ENCODE data around the gene CAMK4. TPM values are rescaled to one million over a fixed set of nuclear protein-coding genes. Genes with fewer than 3 reads are reported as not detected.

The CAMK4 gene
- total RNA-seq, 1 experiment from 2014 or later, result 6.3 TPM

DNA sequence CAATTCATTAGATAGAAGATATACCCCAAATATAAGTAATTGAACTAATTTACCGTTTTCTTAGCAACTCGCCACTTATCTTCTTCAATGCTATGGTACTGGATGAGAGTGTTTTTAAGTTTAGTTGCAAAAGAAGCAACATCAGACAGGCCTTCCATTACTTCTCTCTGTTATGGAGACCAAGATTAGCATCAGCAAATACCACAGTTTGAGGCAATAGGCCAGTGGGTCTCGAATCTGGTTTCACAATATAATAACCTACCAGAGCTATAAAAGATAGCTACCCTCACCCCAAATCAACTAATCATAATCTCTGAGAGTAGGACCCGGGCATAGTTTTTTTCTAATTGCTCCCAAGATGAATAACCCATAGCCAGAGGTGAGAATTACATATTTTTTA is 283.1 kb downstream of the CAMK4 start:
- Histone ChIP-seq H3K9me3 (ENCODE audit: control insufficient read depth, low read depth, low read length) (no peaks in the 10 kb centered on the region), H4K5ac (ENCODE audit: insufficient read length, low read depth, low read length) (no peak overlapping the region), H3K14ac (ENCODE audit: insufficient read depth, low read length) (no peak overlapping the region), H3K27me3 (ENCODE audit: insufficient read depth, low read length) (no peaks in the 10 kb centered on the region), H3K4me1 (ENCODE audit: insufficient read depth, low read length) (peaks cover 2% of the 10 kb centered on the region; the same call in 1 of the 2 replicates), H3K4me2 (ENCODE audit: insufficient read depth, insufficient read length, low read length) (no peak overlapping the region), H2BK5ac (ENCODE audit: insufficient read length, low read length) (no peak overlapping the region), H4K91ac (ENCODE audit: insufficient read length, low read depth, low read length) (no peak overlapping the region), H3K56ac (ENCODE audit: insufficient read length, low read depth, low read length) (no peak overlapping the region), H4K20me1 (ENCODE audit: control insufficient read depth, insufficient read depth, insufficient read length) (no peaks in the 10 kb centered on the region), H3K18ac (ENCODE audit: insufficient read length, low read depth, low read length) (no peak overlapping the region), H2BK20ac (ENCODE audit: low read depth, low read length, poor library complexity, severe bottlenecking) (no peak overlapping the region), H2AFZ (ENCODE audit: low read length) (no peak overlapping the region), H3K27ac (ENCODE audit: insufficient read length, low read depth, low read length) (no peak overlapping the region), H2BK15ac (ENCODE audit: low read depth, low read length) (no peak overlapping the region), H2AK5ac (ENCODE audit: insufficient read length, low read length) (no peak overlapping the region), H3K4ac (ENCODE audit: low read depth, low read length) (no peak overlapping the region), H3K23me2 (ENCODE audit: insufficient read length, low read depth, low read length, poor library complexity, severe bottlenecking) (no peaks in the 10 kb centered on the region), H3K23ac (ENCODE audit: insufficient read length, low read depth, low read length) (no peak overlapping the region), H4K8ac (replicated peaks; ENCODE audit: insufficient read length, low read depth, low read length) (no peak overlapping the region), H3K79me1 (ENCODE audit: insufficient read depth, low read depth, low read length, poor library complexity, severe bottlenecking) (peaks cover 6% of the 10 kb centered on the region), H3K9ac (ENCODE audit: extremely low read depth, insufficient read length, low read length) (no peak overlapping the region), H2BK120ac (ENCODE audit: low read depth, low read length, poor library complexity, severe bottlenecking) (no peak overlapping the region), H3T11ph (ENCODE audit: low read length) (no peak overlapping the region), H2BK12ac (ENCODE audit: insufficient read length, low read depth, low read length) (no peak overlapping the region), H3K79me2 (ENCODE audit: insufficient read depth, low read length) (peaks cover 39% of the 10 kb centered on the region)
- Mint-ChIP-seq H3K27ac (no peak overlapping the region), H3K36me3 (ENCODE audit: insufficient read depth in 1 of 3, low read depth in 3 of 3) (peaks cover 0 to 22% (median 15%) of the 10 kb centered on the region in 3 experiments; a peak in 6 of 7 replicates), H3K4me1 (peaks cover 30 to 36% of the 10 kb centered on the region in 2 experiments), H3K27me3 (ENCODE audit: low read depth) (no peaks in the 10 kb centered on the region), H3K4me3 (no peak overlapping the region), H3K9me3 (no peaks in the 10 kb centered on the region)
- TF ChIP-seq, protein P1, sequence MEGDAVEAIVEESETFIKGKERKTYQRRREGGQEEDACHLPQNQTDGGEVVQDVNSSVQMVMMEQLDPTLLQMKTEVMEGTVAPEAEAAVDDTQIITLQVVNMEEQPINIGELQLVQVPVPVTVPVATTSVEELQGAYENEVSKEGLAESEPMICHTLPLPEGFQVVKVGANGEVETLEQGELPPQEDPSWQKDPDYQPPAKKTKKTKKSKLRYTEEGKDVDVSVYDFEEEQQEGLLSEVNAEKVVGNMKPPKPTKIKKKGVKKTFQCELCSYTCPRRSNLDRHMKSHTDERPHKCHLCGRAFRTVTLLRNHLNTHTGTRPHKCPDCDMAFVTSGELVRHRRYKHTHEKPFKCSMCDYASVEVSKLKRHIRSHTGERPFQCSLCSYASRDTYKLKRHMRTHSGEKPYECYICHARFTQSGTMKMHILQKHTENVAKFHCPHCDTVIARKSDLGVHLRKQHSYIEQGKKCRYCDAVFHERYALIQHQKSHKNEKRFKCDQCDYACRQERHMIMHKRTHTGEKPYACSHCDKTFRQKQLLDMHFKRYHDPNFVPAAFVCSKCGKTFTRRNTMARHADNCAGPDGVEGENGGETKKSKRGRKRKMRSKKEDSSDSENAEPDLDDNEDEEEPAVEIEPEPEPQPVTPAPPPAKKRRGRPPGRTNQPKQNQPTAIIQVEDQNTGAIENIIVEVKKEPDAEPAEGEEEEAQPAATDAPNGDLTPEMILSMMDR (conservative IDR thresholded peaks at IDR 0.05), result no peak
- WGBS (ENCODE audit: extremely low coverage, insufficient read length, low lambda C conversion rate), result no CpG with 5 or more reads among the region's 4 CpGs
- no peak for DNase-seq
